ENCODE data around the gene SLC25A25. TPM values are rescaled to one million over a fixed set of nuclear protein-coding genes. Genes with fewer than 3 reads are reported as not detected.

Gene SLC25A25
- total RNA-seq, 3 donors from 2014 or later: 27.2 to 43.9 (median 33.1) TPM

GRCh38 chr9:128099231-128099931 lies 31.3 kb downstream of the SLC25A25 start:
- peaks cover 8% of the 10 kb centered on the region for H3K36me3 ChIP-seq
- peak overlapping the region; percentile 93 to 97 for H3K27ac ChIP-seq
- TF ChIP-seq POLR2AphosphoS5 (IDR thresholded peaks at IDR 0.05) (no peak), POLR2A (IDR thresholded peaks at IDR 0.05) (no peak)
- TF ChIP-seq, protein P1, sequence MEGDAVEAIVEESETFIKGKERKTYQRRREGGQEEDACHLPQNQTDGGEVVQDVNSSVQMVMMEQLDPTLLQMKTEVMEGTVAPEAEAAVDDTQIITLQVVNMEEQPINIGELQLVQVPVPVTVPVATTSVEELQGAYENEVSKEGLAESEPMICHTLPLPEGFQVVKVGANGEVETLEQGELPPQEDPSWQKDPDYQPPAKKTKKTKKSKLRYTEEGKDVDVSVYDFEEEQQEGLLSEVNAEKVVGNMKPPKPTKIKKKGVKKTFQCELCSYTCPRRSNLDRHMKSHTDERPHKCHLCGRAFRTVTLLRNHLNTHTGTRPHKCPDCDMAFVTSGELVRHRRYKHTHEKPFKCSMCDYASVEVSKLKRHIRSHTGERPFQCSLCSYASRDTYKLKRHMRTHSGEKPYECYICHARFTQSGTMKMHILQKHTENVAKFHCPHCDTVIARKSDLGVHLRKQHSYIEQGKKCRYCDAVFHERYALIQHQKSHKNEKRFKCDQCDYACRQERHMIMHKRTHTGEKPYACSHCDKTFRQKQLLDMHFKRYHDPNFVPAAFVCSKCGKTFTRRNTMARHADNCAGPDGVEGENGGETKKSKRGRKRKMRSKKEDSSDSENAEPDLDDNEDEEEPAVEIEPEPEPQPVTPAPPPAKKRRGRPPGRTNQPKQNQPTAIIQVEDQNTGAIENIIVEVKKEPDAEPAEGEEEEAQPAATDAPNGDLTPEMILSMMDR (IDR thresholded peaks at IDR 0.05): no peak
- no peaks in the 10 kb centered on the region for H3K27me3 ChIP-seq
- intact Hi-C loops (cut with DNase I; ENCODE audit: low total_unique reads): no loop called here
- peaks cover 12 to 42% of the 10 kb centered on the region in 2 donors for H3K4me1 ChIP-seq
- DNase-seq (ENCODE audit: low spot score in 2 of 2): no peak
- no peaks in the 10 kb centered on the region for H3K9me3 ChIP-seq
- H3K4me3 ChIP-seq: peak overlapping the region; percentile 47 to 67 (median 53)

DNA sequence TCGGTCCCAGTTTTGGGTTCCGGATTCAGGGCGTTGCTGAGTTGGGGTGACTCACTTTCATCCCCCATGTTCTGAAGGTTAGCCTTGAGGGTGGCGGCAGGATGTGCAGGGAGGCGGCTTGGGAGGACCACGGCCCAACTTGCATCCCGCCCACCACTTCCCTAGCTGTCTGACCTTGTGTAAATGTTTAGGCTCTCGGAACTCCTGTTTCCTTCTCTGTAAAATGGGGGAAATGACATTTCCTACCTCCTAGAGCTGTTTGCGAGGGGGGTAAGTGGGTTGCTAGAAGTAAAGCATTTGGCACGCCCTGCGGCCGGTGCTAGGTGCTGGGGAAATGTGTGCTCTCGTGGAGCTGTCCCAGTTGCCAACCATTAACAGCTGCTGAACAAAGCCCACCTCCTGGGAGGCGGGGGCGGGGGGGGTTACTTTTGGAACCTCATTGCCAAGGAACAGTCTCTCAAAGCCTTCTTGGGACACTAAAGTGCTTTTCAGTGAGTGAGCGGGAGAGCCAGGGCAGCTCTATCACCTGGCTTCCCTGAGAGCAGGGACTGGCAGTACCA lies 32.0 kb downstream of the SLC25A25 start:
- peaks cover 9 to 37% of the 10 kb centered on the region in 2 donors for H3K4me1 ChIP-seq
- peak overlapping the region; percentile 47 to 67 (median 53) for H3K4me3 ChIP-seq
- peaks cover 8% of the 10 kb centered on the region for H3K36me3 ChIP-seq
- H3K27me3 ChIP-seq: no peaks in the 10 kb centered on the region
- H3K9me3 ChIP-seq: no peaks in the 10 kb centered on the region
- DNase-seq (ENCODE audit: low spot score in 2 of 2): no peak
- TF ChIP-seq POLR2AphosphoS5 (IDR thresholded peaks at IDR 0.05): peak in 1 of 3 donors; percentile 18
- TF ChIP-seq, protein P1 (IDR thresholded peaks at IDR 0.05): no peak
- TF ChIP-seq POLR2A (IDR thresholded peaks at IDR 0.05): no peak
- intact Hi-C loops (cut with DNase I; ENCODE audit: low total_unique reads): no loop called here
- peak overlapping the region; percentile 93 to 97 for H3K27ac ChIP-seq

GRCh38 chr9:128100581-128100980 lies 32.5 kb downstream of the SLC25A25 start:
- peaks cover 8% of the 10 kb centered on the region for H3K36me3 ChIP-seq
- no peak for TF ChIP-seq POLR2AphosphoS5 (IDR thresholded peaks at IDR 0.05)
- no peak for TF ChIP-seq POLR2A (IDR thresholded peaks at IDR 0.05)
- TF ChIP-seq, protein P1 (IDR thresholded peaks at IDR 0.05): no peak
- no peaks in the 10 kb centered on the region for H3K27me3 ChIP-seq
- peaks cover 6 to 31% of the 10 kb centered on the region in 2 donors for H3K4me1 ChIP-seq
- intact Hi-C loops (cut with DNase I; ENCODE audit: low total_unique reads): no loop called here
- H3K27ac ChIP-seq: peak overlapping the region; percentile 93 to 97
- DNase-seq (ENCODE audit: low spot score in 2 of 2): no peak
- H3K4me3 ChIP-seq: peak overlapping the region; percentile 47 to 67 (median 53)
- H3K9me3 ChIP-seq: no peaks in the 10 kb centered on the region

DNA sequence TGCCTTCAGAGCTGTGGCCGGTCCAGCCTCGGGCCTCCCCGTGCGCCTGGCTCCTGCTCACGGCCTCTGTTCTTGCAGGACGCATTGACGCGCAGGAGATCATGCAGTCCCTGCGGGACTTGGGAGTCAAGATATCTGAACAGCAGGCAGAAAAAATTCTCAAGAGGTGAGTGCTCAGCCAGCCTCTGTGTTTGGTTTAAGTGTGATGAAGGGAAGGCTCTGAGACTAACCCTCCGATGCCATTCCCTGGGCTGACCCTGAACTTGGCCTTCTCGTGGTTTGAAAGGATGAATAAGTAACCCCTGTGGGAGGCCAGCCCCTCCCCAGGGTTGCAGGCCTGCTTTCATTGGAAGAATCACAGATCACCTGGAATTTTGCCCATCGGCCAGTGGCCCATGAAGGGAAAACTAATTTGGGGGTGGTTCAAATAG lies 33.2 kb downstream of the SLC25A25 start:
- H3K4me1 ChIP-seq: peaks cover 6 to 31% of the 10 kb centered on the region in 2 donors
- peaks cover 8% of the 10 kb centered on the region for H3K36me3 ChIP-seq
- peak overlapping the region in 1 of 2 donors; percentile 65 for H3K27ac ChIP-seq

More for the DNA sequence above, 33.2 kb downstream of the SLC25A25 start:
- TF ChIP-seq, protein P1 (IDR thresholded peaks at IDR 0.05): no peak
- no peak for TF ChIP-seq POLR2A (IDR thresholded peaks at IDR 0.05)
- Histone ChIP-seq H3K27me3 (no peaks in the 10 kb centered on the region), H3K9me3 (no peaks in the 10 kb centered on the region), H3K4me3 (peak overlapping the region in 1 of 3 donors; percentile 24)
- intact Hi-C loops (cut with DNase I; ENCODE audit: low total_unique reads): no loop called here
- DNase-seq (ENCODE audit: low spot score in 2 of 2): no peak
